BJ (cell line): ENCODE results near the gene NT5C. TPM values are rescaled to one million over a fixed set of nuclear protein-coding genes. Genes with fewer than 3 reads are reported as not detected.
"Not testable (repeated sequence)": the region's sequence is repeated elsewhere in the genome, so short reads cannot be mapped to it uniquely, and the experiment has no call there.

Experiments
- CTCF ChIA-PET: fragments of 350-600 bp; formaldehyde crosslinking; extraction: SDS; loops from one replicate; lab custom pipeline; 2021; ENCODE audit warnings: antibody characterized with exemption, inconsistent platforms; lab: Yijun Ruan, JAX
- POLR2A ChIA-PET: fragments of 300-600 bp; sonication (Branson Sonifier 250); formaldehyde crosslinking; extraction: SDS; loops from one replicate; lab custom pipeline; 2021; ENCODE audit warnings: antibody characterized with exemption; lab: Charles Lee
- DNase-seq: peaks from one replicate; pipeline ENCODE4 v3.0.0-alpha.2; 2011; ENCODE audit warnings: low read depth
- H3K27me3 ChIP-seq: 2 replicates; pipeline ENCODE4 v1.6.0; 2011; ENCODE audit warnings: low read length; ENCODE audit not compliant: control insufficient read depth, insufficient read depth
- H3K36me3 ChIP-seq: 2 replicates; pipeline ENCODE4 v1.5.1; 2011; ENCODE audit warnings: low read length; ENCODE audit not compliant: control insufficient read depth, insufficient read depth
- H3K4me3 ChIP-seq: 2 replicates; pipeline ENCODE4 v1.5.1; 2011; ENCODE audit warnings: low read depth, mild to moderate bottlenecking, control low read depth, low read length
- CTCF ChIP-seq: IDR thresholded peaks from 2 replicates; pipeline ENCODE4 v1.5.1; 2011; ENCODE audit warnings: low read depth, mild to moderate bottlenecking, control low read depth, inconsistent platforms, low read length, moderate library complexity; ENCODE audit not compliant: insufficient read depth
- polyA plus RNA-seq: library from polyadenylated mRNA; depleted of rRNA; stranded (reverse); fragments of >200 nt; gene quantifications from 2 replicates; pipeline ENCODE4 v1.2.3, GENCODE V29; 2011

NT5C gene
- polyA plus RNA-seq, 1 experiment = 61.8 TPM

- peak; percentile 76 for TF ChIP-seq CTCF
- DNase-seq = no peak
- ChIA-PET CTCF (interaction anchor here (0.6 to 4.7 kb wide), 23 partner anchors 10 to 169 kb away, joined by 3 to 78 read pairs (median 4); partner anchors contain the start of genes ARMC7 and SLC16A5), POLR2A (interaction anchor here (0.6 kb wide), 1 partner anchor 21 kb away, joined by 3 read pairs; no protein-coding TSS in a partner anchor)
- Histone ChIP-seq H3K27me3 (no peaks in the 10 kb centered on the region), H3K4me3 (peak overlapping the region; percentile 66), H3K36me3 (peaks cover 16% of the 10 kb centered on the region)
Observed at GRCh38 chr17:75130632-75131277, 787 bp downstream of the NT5C start.

DNA sequence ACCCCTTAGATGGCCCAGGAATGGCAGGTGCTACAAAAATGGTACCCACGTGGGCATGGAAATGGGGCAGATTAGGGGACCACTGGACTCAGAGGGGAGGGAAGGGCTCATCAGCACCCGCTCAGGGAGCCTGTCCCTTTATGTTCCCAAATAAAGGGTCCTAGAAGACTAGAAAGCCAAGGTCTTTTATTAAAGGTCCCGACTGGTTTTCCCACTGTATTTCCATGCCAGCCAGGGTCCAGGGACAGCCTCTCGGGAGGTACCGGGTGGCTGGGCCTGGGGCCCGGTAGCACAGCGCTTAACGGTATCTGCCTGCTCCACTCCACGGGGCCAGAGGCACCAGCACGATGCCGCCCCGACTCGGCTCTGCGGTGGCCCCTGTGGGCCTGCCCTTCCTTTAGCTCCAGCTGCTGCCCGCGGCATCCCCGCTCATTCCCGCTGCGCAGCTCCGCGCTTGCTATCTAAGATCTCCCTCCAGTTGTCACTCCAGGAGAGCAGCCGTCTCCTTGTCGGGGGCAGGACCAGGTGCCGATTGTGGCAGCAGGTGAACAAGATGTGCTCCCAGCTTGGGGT, 1.4 kb downstream of the NT5C start:
- POLR2A ChIA-PET = no interaction called here
- Histone ChIP-seq H3K36me3 (peaks cover 16% of the 10 kb centered on the region), H3K27me3 (no peaks in the 10 kb centered on the region), H3K4me3 (peak overlapping the region; percentile 66)
- no peak for TF ChIP-seq CTCF
- no peak for DNase-seq
- CTCF ChIA-PET = interaction anchor here (0.6 to 4.7 kb wide), 12 partner anchors 9 to 169 kb away, joined by 3 to 78 read pairs (median 8); partner anchors contain the start of genes ARMC7 and SLC16A5

GRCh38 chr17:75129576-75129975, 2.0 kb downstream of the NT5C start:
- peaks cover 16% of the 10 kb centered on the region for H3K36me3 ChIP-seq
- CTCF ChIA-PET = interaction anchor here (0.6 to 4.7 kb wide), 7 partner anchors 9 to 168 kb away, joined by 3 to 78 read pairs (median 8); partner anchors contain the start of genes ARMC7 and SLC16A5
- no peak for TF ChIP-seq CTCF
- no peak overlapping the region for H3K4me3 ChIP-seq
- DNase-seq = no peak
- POLR2A ChIA-PET = no interaction called here
- no peaks in the 10 kb centered on the region for H3K27me3 ChIP-seq

DNA sequence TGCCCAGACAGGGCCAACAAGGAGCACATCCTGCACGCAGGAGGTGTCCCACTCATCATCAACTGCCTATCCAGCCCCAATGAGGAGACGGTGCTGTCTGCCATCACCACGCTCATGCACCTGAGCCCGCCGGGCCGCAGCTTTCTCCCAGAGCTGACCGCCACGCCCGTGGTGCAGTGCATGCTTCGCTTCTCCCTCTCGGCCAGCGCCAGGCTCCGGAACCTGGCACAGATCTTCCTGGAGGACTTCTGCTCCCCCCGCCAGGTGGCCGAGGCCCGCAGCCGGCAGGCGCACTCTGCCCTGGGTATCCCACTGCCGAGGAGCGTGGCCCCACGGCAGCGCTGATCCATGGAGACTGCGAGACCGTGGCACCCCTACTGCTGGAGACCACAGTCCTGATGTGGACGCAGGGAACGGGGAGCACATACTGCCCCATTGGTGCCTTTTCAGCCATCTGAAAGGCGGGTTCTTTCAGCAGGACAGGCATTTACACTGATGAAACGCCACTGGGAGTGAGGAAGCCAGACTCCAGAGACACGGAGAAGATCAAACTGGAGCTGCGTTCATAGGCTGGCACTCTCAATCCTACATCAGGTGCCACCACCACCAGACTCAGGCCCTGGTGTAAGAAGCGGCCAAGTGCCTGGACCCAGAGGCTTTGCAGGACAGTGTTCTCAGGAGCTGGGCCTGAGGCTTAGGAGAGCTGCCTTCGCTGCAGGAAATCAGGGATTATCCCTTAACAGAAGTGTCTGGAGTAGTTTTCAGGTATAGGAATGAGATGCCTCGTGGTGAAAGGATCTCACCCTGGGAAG, 2.6 kb downstream of the NT5C start:
- no peak for DNase-seq
- ChIA-PET CTCF (interaction anchor here (1.7 to 6.9 kb wide), 5 partner anchors 8 to 41 kb away, joined by 4 to 78 read pairs (median 34); partner anchors contain the start of genes ARMC7 and SLC16A5), POLR2A (no interaction called here)
- TF ChIP-seq CTCF = no peak
- Histone ChIP-seq H3K27me3 (no peaks in the 10 kb centered on the region), H3K36me3 (peaks cover 16% of the 10 kb centered on the region), H3K4me3 (no peak overlapping the region)

GRCh38 chr17:75127936-75128335, 3.6 kb downstream of the NT5C start:
- POLR2A ChIA-PET, H3K27me3 ChIP-seq, DNase-seq, H3K4me3 ChIP-seq: not testable (repeated sequence)
- peaks cover 16% of the 10 kb centered on the region for H3K36me3 ChIP-seq
- CTCF ChIA-PET = interaction anchor here (4.7 to 6.9 kb wide), 2 partner anchors 7 to 14 kb away, joined by 34 to 49 read pairs; no protein-coding TSS in a partner anchor
